ENCODE measurements around the gene GSG1.
A peak's percentile ranks its signal among the peaks of the same experiment; 100 is the strongest.

The GSG1 gene

DNA sequence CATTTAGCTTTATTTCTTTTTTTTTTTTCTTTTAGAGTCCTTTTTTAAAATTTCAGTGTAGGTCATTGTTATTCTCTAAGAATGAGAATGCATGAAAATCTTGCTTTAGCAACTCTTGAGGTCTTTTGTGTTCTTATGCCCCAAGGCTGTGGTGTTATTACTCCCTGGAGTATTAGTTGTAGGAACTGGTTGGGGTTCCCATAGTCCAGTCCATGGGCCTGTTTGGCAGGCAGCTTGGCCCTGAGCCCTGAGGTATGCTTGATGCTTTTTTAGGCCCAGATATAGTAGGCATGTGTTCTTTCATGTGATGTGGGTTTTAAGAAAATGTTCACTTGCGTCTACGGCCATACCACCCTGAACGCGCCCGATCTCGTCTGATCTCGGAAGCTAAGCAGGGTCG lies 57.7 kb downstream of the GSG1 start:
- DNase-seq (ENCODE audit: insufficient read length, low spot score) (no peak), FAIRE-seq (no peak)
- TF ChIP-seq, protein P1, sequence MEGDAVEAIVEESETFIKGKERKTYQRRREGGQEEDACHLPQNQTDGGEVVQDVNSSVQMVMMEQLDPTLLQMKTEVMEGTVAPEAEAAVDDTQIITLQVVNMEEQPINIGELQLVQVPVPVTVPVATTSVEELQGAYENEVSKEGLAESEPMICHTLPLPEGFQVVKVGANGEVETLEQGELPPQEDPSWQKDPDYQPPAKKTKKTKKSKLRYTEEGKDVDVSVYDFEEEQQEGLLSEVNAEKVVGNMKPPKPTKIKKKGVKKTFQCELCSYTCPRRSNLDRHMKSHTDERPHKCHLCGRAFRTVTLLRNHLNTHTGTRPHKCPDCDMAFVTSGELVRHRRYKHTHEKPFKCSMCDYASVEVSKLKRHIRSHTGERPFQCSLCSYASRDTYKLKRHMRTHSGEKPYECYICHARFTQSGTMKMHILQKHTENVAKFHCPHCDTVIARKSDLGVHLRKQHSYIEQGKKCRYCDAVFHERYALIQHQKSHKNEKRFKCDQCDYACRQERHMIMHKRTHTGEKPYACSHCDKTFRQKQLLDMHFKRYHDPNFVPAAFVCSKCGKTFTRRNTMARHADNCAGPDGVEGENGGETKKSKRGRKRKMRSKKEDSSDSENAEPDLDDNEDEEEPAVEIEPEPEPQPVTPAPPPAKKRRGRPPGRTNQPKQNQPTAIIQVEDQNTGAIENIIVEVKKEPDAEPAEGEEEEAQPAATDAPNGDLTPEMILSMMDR (IDR thresholded peaks at IDR 0.05; ENCODE audit: insufficient read depth, missing control alignments), result no peak

- FAIRE-seq (no peak), DNase-seq (ENCODE audit: insufficient read length, low spot score) (no peak)
Observed at GRCh38 chr12:13044906-13045299, 58.6 kb downstream of the GSG1 start.

GRCh38 chr12:13044002-13044905 lies 59.2 kb downstream of the GSG1 start, which contains the start of gene FAM234B:
FAM234B (plus strand) TSS chr12:13044381; CDS start chr12:13044404, 23 bp downstream.
- FAIRE-seq (no peak), DNase-seq (ENCODE audit: insufficient read length, low spot score) (peak; percentile 83)
- TF ChIP-seq, protein P1 (IDR thresholded peaks at IDR 0.05; ENCODE audit: insufficient read depth, missing control alignments), result peak; percentile 11

More at GRCh38 chr12:13044906-13045299, 58.6 kb downstream of the GSG1 start:
- TF ChIP-seq, protein P1 (IDR thresholded peaks at IDR 0.05; ENCODE audit: insufficient read depth, missing control alignments), result no peak

GRCh38 chr12:13042666-13043230 lies 60.7 kb downstream of the GSG1 start:
- FAIRE-seq (no peak), DNase-seq (ENCODE audit: insufficient read length, low spot score) (no peak)
- TF ChIP-seq, protein P1 (IDR thresholded peaks at IDR 0.05; ENCODE audit: insufficient read depth, missing control alignments), result no peak

DNA sequence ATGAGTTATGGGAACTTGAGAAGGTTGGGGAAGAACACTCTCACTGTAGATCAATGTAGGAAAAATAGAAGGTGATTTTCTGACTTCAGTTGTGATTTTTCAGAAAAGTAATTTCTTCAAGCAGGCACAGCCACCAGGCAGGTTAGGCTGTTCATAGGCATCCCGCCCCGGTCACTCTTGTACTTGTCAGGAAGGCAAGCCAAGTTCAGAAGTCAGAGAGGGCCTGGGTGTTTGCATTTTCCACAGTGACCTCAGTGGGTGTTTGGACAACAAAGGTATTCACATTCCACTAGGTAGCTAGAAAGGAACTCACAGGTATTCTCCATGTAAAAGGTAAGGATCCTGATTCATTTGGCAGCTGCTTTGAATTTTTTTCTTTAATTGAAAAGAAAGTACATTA lies 62.2 kb downstream of the GSG1 start:
- FAIRE-seq, result no peak
- DNase-seq (ENCODE audit: insufficient read length, low spot score), result no peak

DNA sequence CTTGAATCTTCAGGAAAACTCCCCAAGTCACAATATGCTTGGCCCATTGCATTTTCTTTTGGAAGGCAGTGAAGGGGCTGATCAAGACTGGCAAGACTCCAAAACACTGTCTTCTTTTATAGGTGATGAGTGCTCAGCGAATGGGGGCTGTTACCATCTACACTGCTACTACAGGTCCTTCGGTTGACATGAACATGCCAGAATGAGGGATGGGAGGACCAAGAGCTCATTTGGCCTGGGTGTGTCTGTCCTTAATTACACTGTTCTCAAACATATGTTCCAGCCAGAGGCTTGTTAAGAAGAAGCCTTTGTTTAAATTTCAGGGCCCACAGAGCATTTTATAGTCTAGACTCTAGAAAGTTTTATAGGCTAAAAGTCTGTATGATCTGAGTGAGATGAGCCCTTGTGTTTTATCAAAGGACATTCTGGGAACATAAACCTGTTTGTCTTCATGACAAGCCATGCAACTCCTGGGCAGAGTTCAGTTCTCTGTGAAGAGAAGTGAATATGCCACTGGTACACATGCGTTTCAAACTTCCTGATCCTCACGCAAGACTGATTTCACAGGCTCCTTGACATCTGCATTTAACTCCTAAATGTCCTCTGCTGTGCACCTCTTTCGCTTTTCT lies 64.0 kb downstream of the GSG1 start:
- DNase-seq (ENCODE audit: insufficient read length, low spot score) (no peak), FAIRE-seq (no peak)
- TF ChIP-seq, protein P1 (IDR thresholded peaks at IDR 0.05; ENCODE audit: insufficient read depth, missing control alignments), result no peak

More for the DNA sequence above, 62.2 kb downstream of the GSG1 start:
- TF ChIP-seq, protein P1 (IDR thresholded peaks at IDR 0.05; ENCODE audit: insufficient read depth, missing control alignments), result no peak

Measured in D721Med (cell line).